Neural crest cell (in vitro differentiated cells): ENCODE data around the gene TRAPPC4. TPM values are rescaled to one million over a fixed set of nuclear protein-coding genes. Genes with fewer than 3 reads are reported as not detected.

ENCODE experiments used
- DNase-seq: peaks from one replicate; pipeline ENCODE4 v3.0.0; 2021; ENCODE audit warnings: low read depth, mixed read lengths, low spot score
- H3K27ac Mint-ChIP-seq: one replicate; pipeline ENCODE4 v1.8.0; 2021; ENCODE audit warnings: mild to moderate bottlenecking, mixed read lengths; ENCODE audit not compliant: unreplicated experiment
- H3K27me3 Mint-ChIP-seq: 2 replicates; pipeline ENCODE4 v1.8.0; 2021; ENCODE audit warnings: low read depth, mild to moderate bottlenecking, mixed read lengths
- H3K36me3 Mint-ChIP-seq: 2 replicates; pipeline ENCODE4 v1.8.0; 2021; ENCODE audit warnings: low read depth, mild to moderate bottlenecking, mixed read lengths
- H3K4me1 Mint-ChIP-seq: 2 replicates; pipeline ENCODE4 v1.8.0; 2021; ENCODE audit warnings: mixed read lengths
- H3K4me3 Mint-ChIP-seq: one replicate; pipeline ENCODE4 v1.8.0; 2021; ENCODE audit warnings: mild to moderate bottlenecking, mixed read lengths
- H3K9me3 Mint-ChIP-seq: 2 replicates; pipeline ENCODE4 v1.8.0; 2021; ENCODE audit warnings: mixed read lengths
- microRNA-seq: library from miRNA; unstranded; fragments of <30 nt; microRNA quantifications from one replicate; pipeline ENCODE4, GENCODE V29; 2020
- total RNA-seq: library from RNA; stranded (reverse); gene quantifications from 2 replicates; pipeline ENCODE4 v1.2.1, GENCODE V29; 2021
- TF ChIP-seq, protein P1 (sequence below): fragments of 200-600 bp; sonication (generic); conservative IDR thresholded peaks from 2 replicates; pipeline ENCODE4 v1.5.0; 2021; ENCODE audit warnings: antibody characterized with exemption, mild to moderate bottlenecking

The TRAPPC4 gene
- total RNA-seq, 1 donor from 2014 or later: 88.1 TPM

DNA sequence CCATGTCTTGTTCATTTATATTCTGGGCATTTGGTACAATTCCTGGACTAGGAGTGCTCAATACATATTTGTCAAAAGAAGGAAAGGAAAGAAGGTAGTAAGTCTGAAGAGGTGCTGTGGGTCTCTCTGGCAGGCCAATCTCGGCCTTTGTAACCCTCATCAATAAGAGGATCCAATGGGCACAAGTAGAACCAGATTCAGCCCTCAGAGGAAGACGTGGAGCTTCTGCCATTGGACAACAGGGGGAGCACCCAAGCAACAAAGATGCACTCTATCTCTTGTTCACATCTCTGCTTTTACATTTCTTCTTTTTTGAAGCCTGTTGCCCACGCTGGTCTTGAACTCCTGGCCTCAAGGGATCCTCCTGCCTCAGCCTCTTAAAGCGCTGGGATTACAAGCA is 46.8 kb downstream of the TRAPPC4 start:
- Mint-ChIP-seq H3K9me3 (no peaks in the 10 kb centered on the region), H3K4me1 (peaks cover 29% of the 10 kb centered on the region), H3K4me3 (peak overlapping the region; percentile 95), H3K27me3 (no peaks in the 10 kb centered on the region), H3K36me3 (no peaks in the 10 kb centered on the region), H3K27ac (no peak overlapping the region)
- DNase-seq: no peak
- TF ChIP-seq, protein P1, sequence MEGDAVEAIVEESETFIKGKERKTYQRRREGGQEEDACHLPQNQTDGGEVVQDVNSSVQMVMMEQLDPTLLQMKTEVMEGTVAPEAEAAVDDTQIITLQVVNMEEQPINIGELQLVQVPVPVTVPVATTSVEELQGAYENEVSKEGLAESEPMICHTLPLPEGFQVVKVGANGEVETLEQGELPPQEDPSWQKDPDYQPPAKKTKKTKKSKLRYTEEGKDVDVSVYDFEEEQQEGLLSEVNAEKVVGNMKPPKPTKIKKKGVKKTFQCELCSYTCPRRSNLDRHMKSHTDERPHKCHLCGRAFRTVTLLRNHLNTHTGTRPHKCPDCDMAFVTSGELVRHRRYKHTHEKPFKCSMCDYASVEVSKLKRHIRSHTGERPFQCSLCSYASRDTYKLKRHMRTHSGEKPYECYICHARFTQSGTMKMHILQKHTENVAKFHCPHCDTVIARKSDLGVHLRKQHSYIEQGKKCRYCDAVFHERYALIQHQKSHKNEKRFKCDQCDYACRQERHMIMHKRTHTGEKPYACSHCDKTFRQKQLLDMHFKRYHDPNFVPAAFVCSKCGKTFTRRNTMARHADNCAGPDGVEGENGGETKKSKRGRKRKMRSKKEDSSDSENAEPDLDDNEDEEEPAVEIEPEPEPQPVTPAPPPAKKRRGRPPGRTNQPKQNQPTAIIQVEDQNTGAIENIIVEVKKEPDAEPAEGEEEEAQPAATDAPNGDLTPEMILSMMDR: peak; percentile 55

GRCh38 chr11:119067371-119068222 is 49.0 kb downstream of the TRAPPC4 start, which contains the start of gene VPS11:
Gene VPS11, plus strand, starts transcription at chr11:119067818. Its CDS starts 6 bp downstream, at chr11:119067824.
- no peaks in the 10 kb centered on the region for H3K27me3 Mint-ChIP-seq
- no peaks in the 10 kb centered on the region for H3K9me3 Mint-ChIP-seq
- peak within 1 kb of the TSS; percentile 93 for H3K27ac Mint-ChIP-seq
- no peaks in the 10 kb centered on the region for H3K36me3 Mint-ChIP-seq
- peaks cover 29% of the 10 kb centered on the region for H3K4me1 Mint-ChIP-seq
- TF ChIP-seq, protein P1: no peak
- H3K4me3 Mint-ChIP-seq: peak within 1 kb of the TSS; percentile 95
- peak; percentile 91 for DNase-seq

Small RNA genes within 50 kb of the gene (microRNA-seq; reads per million reads assigned to microRNA genes)
- gene MIR3656: not detected

Other genes with a start within 250 kb of the TRAPPC4 start
- 218 and 222 TPM in 2 replicates for gene DDX6, start 227.6 kb upstream of the TRAPPC4 start, total RNA-seq
- not detected in 2 replicates for gene CXCR5, start 134.9 kb upstream of the TRAPPC4 start, total RNA-seq
- 19.2 and 21.2 TPM in 2 replicates for gene BCL9L, start 92.8 kb upstream of the TRAPPC4 start, total RNA-seq
- gene UPK2, start 62.5 kb upstream of the TRAPPC4 start, total RNA-seq: not detected in 2 replicates
- not detected in 2 replicates for gene FOXR1, start 47.0 kb upstream of the TRAPPC4 start, total RNA-seq
- gene CENATAC, start 20.6 kb upstream of the TRAPPC4 start, total RNA-seq: 32.5 and 35.1 TPM in 2 replicates
- 1,203 and 1,208 TPM in 2 replicates for gene RPS25, start 423 bp upstream of the TRAPPC4 start, total RNA-seq
- gene SLC37A4, start 12.1 kb downstream of the TRAPPC4 start, total RNA-seq: 50.2 and 50.3 TPM in 2 replicates
- gene HYOU1, start 38.4 kb downstream of the TRAPPC4 start, total RNA-seq: 199 and 204 TPM in 2 replicates
- gene VPS11, start 49.1 kb downstream of the TRAPPC4 start, total RNA-seq: 30.6 and 35.4 TPM in 2 replicates
- gene HMBS, start 66.1 kb downstream of the TRAPPC4 start, total RNA-seq: 55.5 and 58.4 TPM in 2 replicates
- gene DPAGT1, start 83.1 kb downstream of the TRAPPC4 start, total RNA-seq: 48.8 and 49.5 TPM in 2 replicates
- 9.8 and 10.0 TPM in 2 replicates for gene C2CD2L, start 88.6 kb downstream of the TRAPPC4 start, total RNA-seq
- 38.5 and 38.6 TPM in 2 replicates for gene HINFP, start 102.8 kb downstream of the TRAPPC4 start, total RNA-seq
- 3.1 and 3.3 TPM in 2 replicates for gene ABCG4, start 130.3 kb downstream of the TRAPPC4 start, total RNA-seq
- gene NLRX1, start 150.0 kb downstream of the TRAPPC4 start, total RNA-seq: 9.1 and 9.3 TPM in 2 replicates
- gene NHERF4, start 166.7 kb downstream of the TRAPPC4 start, total RNA-seq: 0.14 and 0.42 TPM in 2 replicates
- 43.5 and 44.1 TPM in 2 replicates for gene CBL, start 187.6 kb downstream of the TRAPPC4 start, total RNA-seq